HCT116 (cell line): ENCODE data around the gene NAT16. TPM values are rescaled to one million over a fixed set of nuclear protein-coding genes. Genes with fewer than 3 reads are reported as not detected.

Source experiments
- ATAC-seq: fragments of 200-7000 bp; cut with Tn5 transposase; 2 replicates; pipeline ENCODE4 v1.9.1; 2020; ENCODE audit warnings: mild to moderate bottlenecking, moderate library complexity
- BruUV-seq: library from RNA; stranded (reverse); fragments of 400-500 nt; replicated peaks from 2 replicates; lab custom pipeline; 2021; lab: Mats Ljungman, UMichigan
- CTCF ChIA-PET: fragments of 300-600 bp; sonication (Branson Sonifier 250); formaldehyde crosslinking; loops from one replicate; lab custom pipeline; 2021; ENCODE audit warnings: antibody characterized with exemption; lab: Charles Lee
- POLR2A ChIA-PET: fragments of 300-600, 350-600 bp; sonication (Branson Sonifier 250); formaldehyde crosslinking; loops from one replicate; lab custom pipeline; 2021; ENCODE audit warnings: antibody characterized with exemption; lab: Charles Lee
- RAD21 ChIA-PET, 2 experiments: fragments of 300-600 bp; sonication (Branson Sonifier 250); formaldehyde crosslinking; loops; one replicate each; lab custom pipeline; 2023; ENCODE audit warnings: low total read pairs in 2 of 2; ENCODE audit not compliant: uncharacterized antibody in 2 of 2, unreplicated experiment in 2 of 2, low non-redundant PET in 1 of 2; lab: Charles Lee
- DNase-seq: peaks from one replicate; pipeline ENCODE4 v3.0.0-alpha.2; 2010; ENCODE audit warnings: low read depth, low spot score
- H2AFZ ChIP-seq: fragments of 200-600 bp; shearing (Covaris generic), sonication (generic); 2 replicates; pipeline ENCODE4 v1.6.1; 2017; ENCODE audit warnings: low read depth, mixed run types, mixed read lengths, antibody characterized with exemption, low read length; ENCODE audit not compliant: poor library complexity, severe bottlenecking
- H3K27ac ChIP-seq: 2 replicates; pipeline ENCODE4 v1.5.1; 2012; ENCODE audit warnings: low read depth, low read length
- H3K27me3 ChIP-seq: fragments of 200-600 bp; sonication (generic); 2 replicates; pipeline ENCODE4 v1.6.1; 2016; ENCODE audit warnings: mixed run types, low read length, mixed read lengths; ENCODE audit not compliant: insufficient read depth
- H3K36me3 ChIP-seq, 2 experiments: fragments of 200-500 bp in 1 of 2; fragments of 200-600 bp in 1 of 2; sonication (Bioruptor generic) in 1 of 2; sonication (generic) in 1 of 2; 2 replicates each; pipeline versions ENCODE4 v1.5.1 to v1.6.1; 2014 to 2016; ENCODE audit warnings: low read length in 2 of 2, inconsistent platforms in 1 of 2, mixed read lengths in 1 of 2, mixed run types in 1 of 2; ENCODE audit not compliant: insufficient read depth in 2 of 2, control insufficient read depth in 1 of 2
- H3K4me1 ChIP-seq, 2 experiments: fragments of 200-600 bp in 1 of 2; sonication (generic) in 1 of 2; 2 replicates each; pipeline versions ENCODE4 v1.5.1 to v1.6.1; 2012 to 2017; ENCODE audit warnings: low read length in 2 of 2, inconsistent platforms in 1 of 2, mild to moderate bottlenecking in 1 of 2, mixed read lengths in 1 of 2, mixed run types in 1 of 2, moderate library complexity in 1 of 2; ENCODE audit not compliant: insufficient read depth in 2 of 2, control insufficient read depth in 1 of 2
- H3K4me2 ChIP-seq: fragments of 200-600 bp; sonication (generic); 2 replicates; pipeline ENCODE4 v1.6.1; 2017; ENCODE audit warnings: mixed run types, low read length, mixed read lengths
- H3K4me3 ChIP-seq, 2 experiments: fragments of 200-600 bp in 1 of 2; sonication (generic) in 1 of 2; replicated peaks in 1 of 2; 2 replicates each; pipeline ENCODE4 v1.5.1; 2011 to 2016; ENCODE audit warnings: low read length in 2 of 2, control low read depth in 1 of 2, low read depth in 1 of 2, mild to moderate bottlenecking in 1 of 2, mixed read lengths in 1 of 2, mixed run types in 1 of 2
- H3K79me2 ChIP-seq: fragments of 200-600 bp; sonication (generic); 2 replicates; pipeline ENCODE4 v1.6.1; 2017; ENCODE audit warnings: mild to moderate bottlenecking, mixed run types, low read length, moderate library complexity, mixed read lengths; ENCODE audit not compliant: insufficient read depth
- H3K9ac ChIP-seq: fragments of 200-600 bp; sonication (generic); 2 replicates; pipeline ENCODE4 v1.6.1; 2016; ENCODE audit warnings: low read length, mixed read lengths
- H3K9me2 ChIP-seq: fragments of 200-600 bp; sonication (generic), shearing (Covaris generic); 2 replicates; pipeline ENCODE4 v1.6.1; 2017; ENCODE audit warnings: mixed run types, mild to moderate bottlenecking, moderate library complexity; ENCODE audit not compliant: insufficient read depth
- H3K9me3 ChIP-seq, 2 experiments: fragments of 200-500 bp in 1 of 2; fragments of 200-600 bp in 1 of 2; sonication (Bioruptor generic) in 1 of 2; sonication (generic) in 1 of 2; 2 replicates each; pipeline ENCODE4 v1.6.1; 2014 to 2017; ENCODE audit warnings: low read length in 2 of 2, mixed read lengths in 2 of 2, inconsistent platforms in 1 of 2, low read depth in 1 of 2, mild to moderate bottlenecking in 1 of 2, mixed run types in 1 of 2, moderate library complexity in 1 of 2; ENCODE audit not compliant: control insufficient read depth in 1 of 2, insufficient read depth in 1 of 2
- H4K20me1 ChIP-seq: fragments of 200-600 bp; sonication (generic), shearing (Covaris generic); 2 replicates; pipeline ENCODE4 v1.6.1; 2017; ENCODE audit warnings: mixed run types, mild to moderate bottlenecking, moderate library complexity; ENCODE audit not compliant: insufficient read depth
- ATF3 ChIP-seq: IDR thresholded peaks from 2 replicates; pipeline ENCODE4 v1.6.1; 2012
- CEBPB ChIP-seq: IDR thresholded peaks from 2 replicates; pipeline ENCODE4 v1.6.1; 2012; ENCODE audit warnings: low read depth
- EGR1 ChIP-seq: IDR thresholded peaks from 2 replicates; pipeline ENCODE4 v1.6.1; 2012; ENCODE audit warnings: low read depth
- ELF1 ChIP-seq: IDR thresholded peaks from 2 replicates; pipeline ENCODE4 v1.6.1; 2012; ENCODE audit warnings: low read depth, borderline replicate concordance
- FOSL1 ChIP-seq: IDR thresholded peaks from 2 replicates; pipeline ENCODE4 v1.6.1; 2012; ENCODE audit warnings: low read depth
- MAX ChIP-seq: IDR thresholded peaks from 2 replicates; pipeline ENCODE4 v1.6.1; 2012
- POLR2AphosphoS5 ChIP-seq: IDR thresholded peaks from 2 replicates; pipeline ENCODE4 v1.6.1; 2011; ENCODE audit warnings: mild to moderate bottlenecking, low read depth, low read length, moderate library complexity
- RAD21 ChIP-seq: IDR thresholded peaks from 2 replicates; pipeline ENCODE4 v1.6.1; 2012; ENCODE audit warnings: low read depth, mild to moderate bottlenecking
- REST ChIP-seq: IDR thresholded peaks from 2 replicates; pipeline ENCODE4 v1.6.1; 2012; ENCODE audit warnings: low read depth
- SIN3A ChIP-seq: IDR thresholded peaks from 2 replicates; pipeline ENCODE4 v1.6.1; 2012; ENCODE audit warnings: low read depth
- SP1 ChIP-seq: IDR thresholded peaks from 2 replicates; pipeline ENCODE4 v1.6.1; 2012; ENCODE audit warnings: low read depth
- SRF ChIP-seq: IDR thresholded peaks from 2 replicates; pipeline ENCODE4 v1.6.1; 2012; ENCODE audit warnings: low read depth
- TCF7L2 ChIP-seq: IDR thresholded peaks from 2 replicates; pipeline ENCODE4 v1.7.0; 2011; ENCODE audit warnings: borderline replicate concordance, inconsistent platforms; ENCODE audit not compliant: insufficient read depth, insufficient read length; ENCODE audit errors: extremely low read depth
- YY1 ChIP-seq: IDR thresholded peaks from 2 replicates; pipeline ENCODE4 v1.6.1; 2011; ENCODE audit warnings: low read length, low read depth, moderate library complexity, mild to moderate bottlenecking; ENCODE audit not compliant: insufficient replicate concordance; ENCODE audit errors: extremely low read depth
- ZBTB33 ChIP-seq: IDR thresholded peaks from 2 replicates; pipeline ENCODE4 v1.6.1; 2011; ENCODE audit warnings: mild to moderate bottlenecking, low read length, moderate library complexity; ENCODE audit not compliant: insufficient replicate concordance; ENCODE audit errors: extremely low read depth
- ZFX ChIP-seq: fragments of 450-650 bp; IDR thresholded peaks from 2 replicates; pipeline ENCODE4 v1.6.1; 2017
- ZNF274 ChIP-seq: fragments of 200-500 bp; sonication (Bioruptor generic); IDR thresholded peaks from 2 replicates; pipeline ENCODE4 v1.6.1; 2014; ENCODE audit warnings: mild to moderate bottlenecking, low read depth, low read length, inconsistent platforms
- intact Hi-C: fragments of 100-400 bp; cut with micrococcal nuclease; formaldehyde crosslinking; loops from 2 replicates; pipeline ENCODE4 v1.10.0; 2022
- total RNA-seq: library from RNA; stranded (reverse); gene quantifications from one replicate; pipeline ENCODE4 v1.2.1, GENCODE V29; 2021; ENCODE audit not compliant: unreplicated experiment

NAT16 gene
- total RNA-seq, 1 experiment from 2014 or later: 2.0 TPM

GRCh38 chr7:101207459-101207858 is 27.4 kb upstream of the NAT16 start (continued):
- TF ChIP-seq REST (no peak), SIN3A (no peak), SRF (no peak), POLR2AphosphoS5 (no peak), ZNF274 (no peak), ATF3 (no peak), ZFX (no peak)

- Histone ChIP-seq H4K20me1 (no peaks in the 10 kb centered on the region), H3K4me3 (no peak overlapping the region), H2AFZ (no peak overlapping the region), H3K9me3 (no peaks in the 10 kb centered on the region), H3K9ac (no peak overlapping the region), H3K4me1 (no peaks in the 10 kb centered on the region), H3K4me2 (no peak overlapping the region), H3K27me3 (no peaks in the 10 kb centered on the region), H3K9me2 (no peaks in the 10 kb centered on the region), H3K79me2 (no peaks in the 10 kb centered on the region), H3K36me3 (peaks cover 4 to 8% of the 10 kb centered on the region in 2 experiments; a peak in 3 of 4 replicates), H3K27ac (no peak overlapping the region)
- RAD21 ChIA-PET: no interaction called here
- BruUV-seq: no TSS peak
- POLR2A ChIA-PET: no interaction called here
- intact Hi-C loops: no loop called here
- DNase-seq (no peak), ATAC-seq (no peak)
- CTCF ChIA-PET: no interaction called here
- no peak for TF ChIP-seq SP1
- TF ChIP-seq REST: no peak
- TF ChIP-seq ZBTB33: no peak
- no peak for TF ChIP-seq FOSL1
- no peak for TF ChIP-seq YY1
- TF ChIP-seq MAX: no peak
- TF ChIP-seq CEBPB: no peak
- no peak for TF ChIP-seq TCF7L2
- no peak for TF ChIP-seq ELF1
- no peak for TF ChIP-seq EGR1
- no peak for TF ChIP-seq RAD21
Observed at GRCh38 chr7:101206665-101207042, 26.6 kb upstream of the NAT16 start.
